ENCODE data around the gene FER. TPM values are rescaled to one million over a fixed set of nuclear protein-coding genes. Genes with fewer than 3 reads are reported as not detected.

Gene FER
- total RNA-seq, 1 experiment from 2014 or later = 18.0 TPM

GRCh38 chr5:108702546-108702945 lies 45.2 kb upstream of the FER start:
- Histone ChIP-seq H2BK20ac (ENCODE audit: low read depth, low read length, poor library complexity, severe bottlenecking) (no peak overlapping the region), H3K27me3 (ENCODE audit: insufficient read depth, low read length) (no peaks in the 10 kb centered on the region), H2AFZ (ENCODE audit: low read length) (no peak overlapping the region), H3K9me3 (ENCODE audit: control insufficient read depth, low read depth, low read length) (no peaks in the 10 kb centered on the region), H3K4me1 (ENCODE audit: insufficient read depth, low read length) (peaks cover under 1% of the 10 kb centered on the region; the same call in 1 of the 2 replicates), H3K79me1 (ENCODE audit: insufficient read depth, low read depth, low read length, poor library complexity, severe bottlenecking) (no peaks in the 10 kb centered on the region), H4K5ac (ENCODE audit: insufficient read length, low read depth, low read length) (no peak overlapping the region), H2AK5ac (ENCODE audit: insufficient read length, low read length) (no peak overlapping the region), H3K14ac (ENCODE audit: insufficient read depth, low read length) (no peak overlapping the region), H3K18ac (ENCODE audit: insufficient read length, low read depth, low read length) (no peak overlapping the region), H3K27ac (ENCODE audit: insufficient read length, low read depth, low read length) (no peak overlapping the region), H2BK15ac (ENCODE audit: low read depth, low read length) (no peak overlapping the region), H3K23ac (ENCODE audit: insufficient read length, low read depth, low read length) (no peak overlapping the region), H3K23me2 (ENCODE audit: insufficient read length, low read depth, low read length, poor library complexity, severe bottlenecking) (no peaks in the 10 kb centered on the region), H2BK120ac (ENCODE audit: low read depth, low read length, poor library complexity, severe bottlenecking) (no peak overlapping the region), H4K91ac (ENCODE audit: insufficient read length, low read depth, low read length) (no peak overlapping the region), H3K4me2 (ENCODE audit: insufficient read depth, insufficient read length, low read length) (no peak overlapping the region), H2BK5ac (ENCODE audit: insufficient read length, low read length) (no peak overlapping the region), H3K4ac (ENCODE audit: low read depth, low read length) (no peak overlapping the region), H3K9ac (ENCODE audit: extremely low read depth, insufficient read length, low read length) (no peak overlapping the region), H4K8ac (replicated peaks; ENCODE audit: insufficient read length, low read depth, low read length) (no peak overlapping the region), H2BK12ac (ENCODE audit: insufficient read length, low read depth, low read length) (no peak overlapping the region), H3T11ph (ENCODE audit: low read length) (no peak overlapping the region), H3K56ac (ENCODE audit: insufficient read length, low read depth, low read length) (no peak overlapping the region), H3K79me2 (ENCODE audit: insufficient read depth, low read length) (no peaks in the 10 kb centered on the region), H4K20me1 (ENCODE audit: control insufficient read depth, insufficient read depth, insufficient read length) (no peaks in the 10 kb centered on the region)
- TF ChIP-seq CTCF (conservative IDR thresholded peaks at IDR 0.05) = no peak
- DNase-seq = no peak
- H3K36me3 Mint-ChIP-seq (ENCODE audit: insufficient read depth in 1 of 3, low read depth in 3 of 3) = no peaks in the 10 kb centered on the region
- H3K27ac Mint-ChIP-seq = no peak overlapping the region
- no peaks in the 10 kb centered on the region for H3K9me3 Mint-ChIP-seq
- H3K27me3 Mint-ChIP-seq (ENCODE audit: low read depth) = no peaks in the 10 kb centered on the region
- H3K4me3 Mint-ChIP-seq = no peak overlapping the region
- H3K4me1 Mint-ChIP-seq = peaks cover 5 to 9% of the 10 kb centered on the region in 2 experiments
- no CpG with 5 or more reads among the region's 5 CpGs for WGBS (ENCODE audit: extremely low coverage, insufficient read length, low lambda C conversion rate)
